HG02588 (cell line): ENCODE measurements around the gene PTPN9.
"Not testable (repeated sequence)": the region's sequence is repeated elsewhere in the genome, so short reads cannot be mapped to it uniquely, and the experiment has no call there.

Experiments used
- ATAC-seq: cut with Tn5 transposase; IDR thresholded peaks from one replicate; pipeline ENCODE4 v1.9.1; 2021; ENCODE audit warnings: mild to moderate bottlenecking, moderate library complexity; ENCODE audit not compliant: unreplicated experiment

Gene PTPN9

DNA sequence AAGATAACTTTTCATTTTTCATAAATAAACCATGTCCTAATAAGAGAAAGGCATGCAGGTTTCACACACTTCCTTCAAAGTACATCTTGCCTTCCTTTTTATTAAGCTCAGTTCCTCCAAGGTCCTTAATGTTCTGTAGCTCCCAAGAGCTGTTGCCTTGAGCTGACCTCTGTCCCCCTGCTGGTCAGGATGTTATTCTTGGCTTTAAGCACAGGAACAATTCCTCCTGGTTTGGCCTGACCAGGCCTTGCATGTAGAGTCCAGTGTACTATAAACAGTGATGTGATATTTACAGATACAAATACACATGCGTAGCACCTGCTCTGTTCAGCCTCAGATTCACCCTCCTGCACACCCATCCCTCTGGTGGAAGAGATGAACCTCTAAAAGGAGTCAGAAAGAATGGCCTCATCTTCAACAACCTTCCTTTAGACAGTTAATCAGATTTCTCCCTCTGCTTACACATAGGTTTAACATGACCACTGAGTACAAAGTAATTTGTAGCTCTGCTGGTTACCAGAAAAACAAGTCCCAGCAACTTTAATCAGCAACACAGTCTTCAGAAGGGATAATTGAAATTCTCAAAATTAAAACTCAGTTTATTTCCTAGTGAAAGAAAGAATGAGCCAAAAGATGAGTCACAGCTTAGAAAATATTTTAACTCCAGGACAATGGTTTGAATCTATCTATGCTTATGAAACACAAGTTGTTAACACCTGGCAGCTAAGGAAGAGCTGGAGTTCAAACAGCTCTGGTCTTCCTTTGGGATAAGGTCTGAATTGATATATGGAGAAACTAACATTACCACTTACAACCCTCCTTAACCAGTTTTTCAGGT, 46.5 kb downstream of the PTPN9 start:
- no peak for ATAC-seq

- ATAC-seq = no peak
Measured at GRCh38 chr15:75531041-75531450, 48.1 kb downstream of the PTPN9 start.

GRCh38 chr15:75530169-75530568, 48.9 kb downstream of the PTPN9 start:
- no peak for ATAC-seq

DNA sequence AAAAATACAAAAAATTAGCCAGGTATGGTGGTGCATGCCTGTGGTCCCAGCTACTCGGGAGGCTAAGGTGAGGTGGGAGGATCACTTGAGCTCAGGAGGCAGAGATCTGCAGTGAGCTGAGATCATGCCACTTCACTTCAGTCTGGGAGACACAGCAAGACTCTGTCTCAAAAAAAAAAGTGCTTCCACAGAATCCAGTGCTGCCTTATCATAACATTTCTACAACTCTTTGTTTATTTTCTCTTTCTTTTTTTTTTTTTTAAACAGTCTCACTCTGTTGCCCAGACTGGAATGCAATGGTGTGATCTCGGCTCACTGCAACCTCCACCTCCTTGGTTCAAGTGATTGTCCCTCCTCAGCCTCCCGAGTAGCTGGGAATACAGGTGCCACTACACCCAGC, 53.4 kb downstream of the PTPN9 start:
- ATAC-seq = not testable (repeated sequence)

DNA sequence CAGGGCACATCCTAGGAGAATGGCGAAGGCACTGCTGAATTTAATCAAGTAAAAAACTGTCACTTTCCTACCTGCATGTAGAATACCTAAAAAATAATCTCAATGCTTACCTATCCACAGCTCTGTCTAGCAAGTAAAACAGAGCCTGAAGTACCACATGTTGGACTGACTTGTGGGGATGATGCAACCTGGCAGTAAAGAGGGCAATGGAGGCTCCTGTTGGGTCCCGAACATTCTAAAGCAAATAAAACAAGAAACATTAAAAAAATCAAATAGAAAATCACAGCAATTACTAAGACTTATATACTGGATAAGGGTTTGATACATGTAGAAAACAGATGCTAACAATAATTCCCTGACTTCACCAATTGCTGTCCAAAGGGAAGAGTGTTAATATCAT, 56.1 kb downstream of the PTPN9 start:
- no peak for ATAC-seq

DNA sequence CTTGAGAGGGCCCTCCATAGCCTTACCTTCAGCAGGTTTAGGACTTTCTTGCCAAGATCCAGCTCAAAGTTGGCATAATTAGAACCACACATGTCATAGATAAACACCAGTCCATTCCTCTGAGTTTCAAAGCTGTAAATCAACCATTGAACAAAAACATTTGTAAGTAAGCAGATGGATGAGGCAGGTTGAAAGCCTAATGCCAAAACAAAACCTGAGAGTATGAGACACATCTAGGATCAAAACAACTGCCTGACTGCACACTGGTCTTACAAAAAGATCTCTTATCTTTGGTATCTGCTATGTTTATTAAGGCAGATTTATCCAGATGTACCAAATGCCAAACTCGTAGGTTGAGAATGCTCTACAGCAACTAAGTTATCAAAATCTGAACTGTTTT, 61.9 kb downstream of the PTPN9 start:
- ATAC-seq = no peak

DNA sequence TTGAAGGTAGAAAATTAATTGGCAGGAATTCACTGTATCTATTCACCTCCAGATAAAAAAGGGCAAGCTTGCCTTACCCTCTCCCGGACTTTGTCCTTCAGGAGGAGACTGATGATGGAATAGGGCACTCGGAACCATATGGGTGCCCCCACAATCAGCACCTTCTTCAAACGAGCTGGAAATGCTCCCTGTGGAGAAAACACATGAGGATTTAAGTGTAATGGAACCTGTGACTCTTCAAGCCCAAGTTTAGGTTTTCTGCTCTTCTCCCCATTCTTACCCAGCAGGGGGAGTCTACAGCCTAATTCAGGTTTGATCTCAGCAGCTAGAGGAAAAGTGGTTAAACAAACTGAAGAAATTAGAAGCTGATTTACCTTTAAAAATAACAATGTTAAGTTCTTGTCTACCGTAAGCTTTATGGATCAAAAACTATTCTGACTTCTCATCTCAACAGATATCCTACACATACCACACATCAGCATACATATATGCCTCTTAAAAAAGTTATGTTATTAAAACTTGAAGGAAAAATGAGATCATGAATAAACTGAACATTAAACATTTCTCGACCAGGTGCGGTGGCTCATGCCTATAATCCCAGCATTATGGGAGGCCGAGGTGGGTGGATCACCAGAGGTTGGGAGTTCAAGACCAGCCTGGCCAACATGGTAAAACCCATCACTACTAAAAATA, 70.1 kb downstream of the PTPN9 start:
- no peak for ATAC-seq

DNA sequence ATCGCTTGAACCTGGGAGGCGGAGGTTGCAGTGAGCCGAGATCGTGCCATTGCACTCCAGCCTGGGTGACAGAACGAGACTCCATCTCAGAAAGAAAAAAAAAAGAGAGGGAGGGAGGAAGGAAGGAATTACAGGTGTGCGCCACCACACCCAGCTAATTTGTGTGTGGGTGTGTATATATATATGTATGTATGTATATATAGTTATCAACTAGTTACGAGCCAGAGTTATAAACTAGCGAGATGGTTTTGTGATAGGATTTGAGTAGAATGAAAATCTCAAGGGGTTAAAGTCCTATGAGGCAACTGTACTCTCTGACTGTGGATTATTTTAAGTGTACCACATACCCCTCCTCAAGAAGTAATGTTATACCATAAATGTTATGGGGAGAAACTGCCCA, 76.8 kb downstream of the PTPN9 start:
- no peak for ATAC-seq

GRCh38 chr15:75493732-75494131, 85.4 kb downstream of the PTPN9 start:
- no peak for ATAC-seq

DNA sequence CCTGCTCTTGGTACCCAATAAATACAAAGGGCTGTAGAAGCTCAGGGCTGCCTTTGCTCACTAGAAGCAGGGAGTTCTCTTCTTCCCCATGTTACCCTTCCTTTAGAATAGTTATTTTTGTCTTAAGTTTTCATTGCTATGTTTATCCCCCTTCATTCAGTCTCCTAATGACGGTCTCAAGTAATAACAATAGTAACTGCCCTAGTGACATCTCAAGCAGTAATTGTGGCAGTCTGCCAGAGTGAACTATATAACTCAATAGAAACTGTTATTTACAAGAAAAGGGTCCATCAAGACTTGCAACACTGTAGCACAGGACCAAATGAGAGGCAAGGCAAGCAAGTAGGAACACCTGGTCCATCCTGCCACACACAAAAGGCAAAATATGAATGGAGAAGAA, 95.2 kb downstream of the PTPN9 start:
- ATAC-seq = no peak

GRCh38 chr15:75483556-75483955, 95.6 kb downstream of the PTPN9 start:
- ATAC-seq = not testable (repeated sequence)

DNA sequence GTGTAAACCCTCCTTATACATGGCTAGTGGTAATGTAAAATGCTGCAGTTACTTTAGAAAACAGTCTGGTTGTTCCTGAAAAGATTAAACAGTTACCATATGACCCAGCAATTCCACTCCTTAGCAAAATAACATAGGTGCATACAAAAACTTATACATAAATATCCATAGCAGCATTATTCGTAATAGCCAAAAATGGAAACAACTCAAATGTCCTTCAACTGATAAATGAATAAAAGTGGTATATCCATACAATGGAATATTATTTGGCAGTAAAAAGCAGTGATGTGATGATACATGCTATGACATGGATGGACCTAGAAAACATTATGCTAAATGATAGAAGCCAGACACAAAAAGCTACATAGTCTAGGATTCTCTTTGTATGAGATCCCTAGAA, 96.0 kb downstream of the PTPN9 start:
- ATAC-seq = no peak

GRCh38 chr15:75480463-75480862, 98.7 kb downstream of the PTPN9 start:
- not testable (repeated sequence) for ATAC-seq

DNA sequence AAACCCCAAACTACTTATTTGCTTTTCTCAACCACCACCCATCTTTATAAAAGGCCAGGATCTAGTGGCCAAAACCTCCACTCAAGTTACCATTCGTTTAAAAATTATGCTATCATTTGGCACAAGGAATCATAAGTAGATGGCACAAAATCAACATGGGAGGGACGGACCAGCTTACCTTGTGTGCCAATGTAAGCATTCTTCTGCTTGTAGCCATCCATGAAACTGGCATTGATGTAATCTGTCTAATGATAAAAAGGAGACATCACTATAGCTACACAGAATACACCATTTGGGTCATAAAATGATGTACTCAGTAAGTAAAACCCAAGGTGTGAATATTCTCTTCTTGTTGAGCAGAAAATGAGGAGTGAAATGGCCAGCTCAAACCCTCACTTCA, 99.4 kb downstream of the PTPN9 start:
- ATAC-seq = no peak

DNA sequence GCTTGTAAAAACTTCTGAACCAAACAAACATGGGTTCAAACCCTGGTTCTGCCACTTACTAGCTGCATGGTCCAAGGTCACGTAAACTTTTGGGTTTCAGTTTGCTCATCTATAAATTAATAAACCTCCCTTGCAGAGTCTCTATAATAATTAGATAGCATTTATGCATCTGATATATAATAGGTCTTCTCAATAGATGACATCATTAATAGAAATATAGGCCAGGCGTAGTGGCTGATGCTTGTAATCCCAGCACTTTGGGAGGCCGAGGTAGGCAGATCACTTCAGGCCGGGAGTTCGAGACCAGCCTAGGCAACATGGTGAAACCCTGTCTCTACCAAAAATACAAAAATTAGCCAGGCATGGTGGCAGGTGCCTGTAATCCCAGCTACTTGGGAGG, 102.0 kb downstream of the PTPN9 start:
- ATAC-seq = not testable (repeated sequence)

DNA sequence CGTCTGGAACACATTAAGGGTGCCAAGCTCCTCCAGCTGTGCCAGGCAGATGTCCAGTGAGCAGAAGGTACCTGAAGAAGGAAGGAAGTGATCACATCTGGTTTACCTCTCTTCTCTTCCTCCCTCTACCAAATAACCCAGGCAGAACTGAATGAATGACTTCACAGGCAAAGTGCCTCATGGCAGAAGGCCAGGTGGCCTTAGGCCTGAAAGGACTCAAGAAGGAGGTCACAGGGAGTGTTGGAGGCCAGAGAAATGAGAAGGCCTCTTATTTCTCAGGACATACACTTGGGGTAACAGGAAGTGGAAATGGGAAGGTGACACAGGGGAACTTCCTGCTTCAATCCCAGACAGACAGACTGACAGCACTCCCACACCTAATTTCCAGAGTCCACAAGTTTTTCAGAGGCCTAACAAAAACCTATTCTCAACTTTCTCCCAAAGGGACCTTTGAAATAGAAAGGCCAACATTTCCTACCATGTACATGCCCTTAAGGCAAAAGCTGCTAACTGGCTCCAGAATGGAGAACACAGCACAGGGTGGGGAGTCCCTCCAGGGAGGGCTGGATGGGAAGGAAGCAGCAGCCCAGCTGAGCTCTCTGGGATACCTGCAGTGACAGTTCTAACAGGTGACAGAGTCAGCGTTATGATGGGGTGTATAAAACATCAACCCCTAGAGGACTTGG, 110.1 kb downstream of the PTPN9 start:
- no peak for ATAC-seq

DNA sequence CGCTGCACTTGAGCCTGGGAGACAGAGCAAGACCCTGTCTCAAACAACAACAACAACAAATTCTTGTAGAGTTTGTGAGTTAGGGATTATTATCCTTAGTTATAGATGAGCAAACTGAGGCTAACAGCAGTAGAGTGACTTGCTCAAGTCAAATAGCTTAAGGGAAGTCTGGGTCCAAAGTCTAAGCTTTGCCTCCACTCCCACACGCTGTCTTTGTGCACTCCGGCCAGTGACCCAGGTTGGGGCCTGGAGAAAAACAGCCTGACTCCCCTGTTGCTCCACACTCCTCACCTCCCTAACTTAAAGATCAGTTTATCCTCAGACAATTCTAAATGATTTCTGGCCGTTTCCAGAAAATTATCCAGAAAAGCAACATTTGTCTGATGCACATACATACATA, 118.5 kb downstream of the PTPN9 start:
- no peak for ATAC-seq

DNA sequence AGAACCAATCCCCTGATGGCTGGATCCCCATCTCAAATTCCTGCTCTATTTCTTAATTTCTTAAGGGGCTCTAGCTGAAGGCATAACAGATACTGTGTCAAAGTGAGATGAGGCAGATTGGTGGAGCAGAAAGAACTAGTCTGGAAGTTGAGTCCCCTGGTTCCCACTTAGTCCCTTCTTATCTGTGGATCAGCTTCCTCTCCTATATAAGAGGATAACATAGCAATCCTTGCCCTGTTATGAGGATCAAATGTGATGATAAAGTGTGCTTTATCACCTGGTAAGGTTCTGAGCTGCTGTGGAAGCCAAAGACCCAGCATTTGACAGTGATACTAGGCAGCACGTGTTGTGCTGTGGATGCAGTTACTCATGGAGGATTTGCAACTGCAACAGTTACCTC, 119.5 kb downstream of the PTPN9 start:
- no peak for ATAC-seq

DNA sequence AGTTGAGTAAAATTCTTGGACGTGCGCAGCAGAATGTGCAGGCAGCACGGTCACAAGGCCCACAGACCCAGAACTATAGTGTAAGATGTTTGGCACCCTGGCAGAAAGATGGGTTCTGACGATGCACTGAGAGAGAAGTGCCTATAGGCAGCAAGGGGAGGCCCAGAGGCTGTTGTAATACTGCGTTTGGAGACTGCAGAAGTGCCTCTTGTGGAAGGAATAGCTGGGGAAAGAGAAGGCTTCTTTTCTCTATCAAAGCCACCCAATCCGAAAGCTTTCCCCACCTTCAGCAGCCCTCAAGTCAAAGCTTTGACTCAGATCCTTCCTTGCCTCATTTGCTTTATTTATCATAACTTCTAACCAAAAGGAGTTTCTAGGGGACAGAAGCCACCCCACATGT, 122.4 kb downstream of the PTPN9 start:
- ATAC-seq = no peak

GRCh38 chr15:75455982-75456531, 123.1 kb downstream of the PTPN9 start:
- ATAC-seq = no peak

DNA sequence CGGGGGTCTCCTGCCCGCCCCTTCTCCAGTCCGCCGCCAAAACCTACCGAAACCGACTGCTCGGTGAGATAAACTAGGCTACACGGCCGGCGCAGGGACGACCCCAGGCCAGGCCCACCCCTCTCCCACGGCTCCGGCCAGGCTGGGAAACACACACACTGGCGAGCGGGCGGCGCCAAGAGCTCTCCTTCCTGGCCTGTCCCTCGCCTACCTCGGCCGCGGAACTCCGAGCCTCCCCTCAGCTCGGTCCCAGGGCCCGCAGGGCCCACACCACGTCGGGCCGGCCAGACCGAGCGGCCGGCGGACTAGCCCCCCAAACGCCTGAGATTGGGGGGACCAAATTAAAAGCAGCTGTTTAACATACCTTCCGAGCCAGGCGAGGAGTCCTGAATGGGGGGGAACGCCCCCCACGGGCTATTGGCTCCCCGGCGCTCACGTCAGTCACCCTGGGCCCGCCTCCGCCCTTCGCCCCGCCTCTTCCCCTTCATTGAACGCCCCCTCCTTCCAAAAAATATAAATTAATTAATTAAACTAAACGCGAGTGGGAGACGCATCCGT, 123.6 kb downstream of the PTPN9 start:
- no peak for ATAC-seq
